Skin of body (tissue), 2 donors: ENCODE data around the gene TMEM266. TPM values are rescaled to one million over a fixed set of nuclear protein-coding genes. Genes with fewer than 3 reads are reported as not detected.

Source experiments
- DNase-seq: peaks from one replicate; lab custom pipeline; 2025; lab: John Stamatoyannopoulos, UW
- total RNA-seq: library from RNA; depleted of rRNA; stranded (reverse); fragments of >200 nt; gene quantifications from one replicate; pipeline ENCODE4 v1.2.3, GENCODE V29; 2014

Gene TMEM266
- total RNA-seq, 1 donor from 2014 or later, result 0.20 TPM

DNA sequence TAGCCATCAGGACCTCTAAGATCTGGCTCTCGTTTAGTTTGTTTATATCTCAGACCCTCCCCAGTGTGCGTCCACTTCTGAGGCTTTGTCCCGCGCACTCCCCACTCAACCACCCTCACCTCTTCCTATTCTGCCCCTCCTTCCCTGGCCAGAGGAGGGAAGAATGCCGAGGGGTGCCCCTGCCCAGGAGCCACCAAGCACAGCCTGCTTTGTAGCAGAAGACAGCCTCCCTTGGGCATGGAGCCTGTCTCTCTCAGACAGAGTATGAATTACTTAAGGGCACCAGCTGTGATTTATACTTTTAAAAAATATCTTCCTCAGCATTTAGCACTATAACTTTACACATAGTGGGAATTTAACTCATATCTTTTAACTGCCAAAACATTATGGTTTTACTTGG lies 6.0 kb downstream of the TMEM266 start:
- no peak for DNase-seq

- no peak for DNase-seq
These were observed 10.4 kb downstream of the TMEM266 start for GRCh38 chr15:76070192-76070591.

GRCh38 chr15:76070921-76071635 lies 11.3 kb downstream of the TMEM266 start:
- DNase-seq, result no peak

- no peak for DNase-seq
These were observed 12.0 kb downstream of the TMEM266 start for GRCh38 chr15:76071806-76072205.

- no peak for DNase-seq
These were observed 13.8 kb downstream of the TMEM266 start for GRCh38 chr15:76073554-76073953.

GRCh38 chr15:76075046-76075445 lies 15.3 kb downstream of the TMEM266 start:
- DNase-seq, result no peak

DNA sequence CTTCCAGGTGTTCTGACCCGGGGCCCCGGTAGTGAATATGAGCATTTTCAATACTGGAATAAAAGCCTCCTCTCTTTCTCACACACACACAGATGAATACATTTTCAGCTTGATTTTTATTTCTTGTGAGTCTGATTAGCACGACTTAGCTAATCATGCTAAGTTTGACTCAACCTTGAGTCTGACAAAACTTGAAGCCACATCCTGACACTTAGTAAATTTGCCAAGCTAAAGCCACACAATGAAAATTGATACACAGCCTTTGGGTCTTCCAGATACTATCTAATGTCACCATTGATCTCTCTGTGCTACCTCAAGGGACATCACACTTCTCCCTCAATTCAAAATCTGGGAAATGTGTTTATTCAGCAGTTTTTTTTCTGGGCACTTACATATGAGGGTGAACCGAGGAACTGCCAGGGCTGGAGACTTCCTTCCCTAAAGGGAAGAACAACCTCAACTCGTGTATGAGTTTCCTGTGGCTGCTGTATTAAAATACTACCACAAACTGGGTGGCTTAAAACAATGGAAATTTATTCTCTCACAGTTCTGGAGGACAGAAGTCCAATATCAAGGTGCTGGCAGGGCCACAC lies 18.6 kb downstream of the TMEM266 start:
- DNase-seq, result no peak

GRCh38 chr15:76084256-76084655 lies 24.5 kb downstream of the TMEM266 start:
- no peak for DNase-seq

DNA sequence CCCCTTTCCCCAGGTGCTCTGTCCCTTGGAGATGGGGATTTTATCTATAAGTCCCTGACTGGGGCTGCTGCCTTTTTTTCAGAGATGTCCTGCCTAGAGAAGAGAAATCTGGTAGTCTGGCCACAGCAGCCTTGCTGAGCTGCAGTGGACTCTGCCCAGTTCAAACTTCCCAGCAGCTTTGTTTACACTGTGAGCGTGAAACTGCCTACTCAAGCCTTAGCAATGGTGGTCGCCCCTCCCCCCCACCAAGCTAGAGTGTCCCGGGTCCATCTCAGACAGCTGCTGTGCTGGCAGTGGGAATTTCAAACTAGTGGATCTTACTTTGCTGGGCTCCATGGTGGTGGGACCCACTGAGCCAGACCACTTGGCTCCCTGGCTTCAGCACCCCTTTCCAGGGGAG lies 38.9 kb downstream of the TMEM266 start:
- DNase-seq, result no peak

GRCh38 chr15:76099388-76099787 lies 39.6 kb downstream of the TMEM266 start:
- DNase-seq, result no peak

DNA sequence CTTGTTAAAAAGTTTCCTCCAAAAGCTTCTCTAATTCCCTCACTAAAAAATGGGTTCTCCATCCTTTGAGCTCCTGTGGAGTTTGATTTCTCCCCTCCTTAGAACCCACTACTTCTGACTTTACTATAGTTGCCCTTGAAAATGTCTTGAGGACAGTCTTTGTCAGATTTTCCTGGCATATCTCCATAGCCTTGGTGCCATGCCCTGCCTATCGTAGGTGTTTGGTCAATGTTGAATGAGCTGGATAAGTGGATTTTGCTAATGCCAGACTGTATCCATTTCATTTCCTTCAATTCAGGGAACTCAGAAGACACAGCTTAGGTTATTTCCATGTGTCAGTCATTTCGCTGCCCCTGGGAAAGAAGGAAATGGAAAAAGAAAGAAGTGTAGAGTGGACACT lies 40.6 kb downstream of the TMEM266 start:
- DNase-seq, result no peak

- DNase-seq, result no peak
These were observed 41.9 kb downstream of the TMEM266 start for GRCh38 chr15:76101655-76102054.

- no peak for DNase-seq
These were observed 45.6 kb downstream of the TMEM266 start for GRCh38 chr15:76105391-76105790.

- DNase-seq, result no peak
These were observed 46.1 kb downstream of the TMEM266 start for GRCh38 chr15:76105911-76106310.

GRCh38 chr15:76107169-76107568 lies 47.4 kb downstream of the TMEM266 start:
- DNase-seq, result no peak

DNA sequence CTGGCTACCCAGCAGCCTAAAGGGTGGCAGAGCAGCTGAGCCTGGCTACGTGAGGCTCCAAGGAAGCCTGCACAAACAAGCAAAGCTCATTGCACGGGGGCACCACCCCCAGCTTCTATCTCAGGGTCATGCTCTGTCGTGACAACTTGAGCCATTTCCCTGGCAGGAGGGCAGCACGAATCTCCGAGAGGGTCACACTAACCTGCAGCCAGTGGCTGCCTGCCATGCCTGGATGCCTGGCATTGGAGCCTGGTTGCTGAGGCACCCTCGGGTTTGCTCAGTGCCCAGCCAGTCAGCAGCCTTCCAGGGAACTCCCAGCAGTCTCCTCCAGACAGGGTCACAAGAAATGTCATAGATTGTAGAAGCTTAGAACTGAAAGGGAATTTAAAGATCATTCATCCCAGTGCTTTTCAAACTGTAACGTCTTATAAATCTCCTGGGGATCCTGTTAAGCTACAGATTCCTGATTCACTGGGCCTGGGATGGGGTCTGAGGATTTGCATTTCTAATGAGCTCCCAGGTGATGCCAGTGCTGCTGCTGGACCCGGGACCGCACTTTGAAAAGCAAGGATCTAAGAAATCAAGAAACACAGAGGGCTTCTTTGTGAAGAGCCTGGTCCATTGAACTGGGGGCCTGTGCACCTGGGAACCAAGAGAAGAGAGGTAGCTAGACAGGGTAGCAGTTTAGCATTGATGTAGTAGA lies 48.4 kb downstream of the TMEM266 start:
- DNase-seq, result no peak

- DNase-seq, result no peak
These were observed 49.3 kb downstream of the TMEM266 start for GRCh38 chr15:76109046-76109445.

GRCh38 chr15:76114561-76114960 lies 54.8 kb downstream of the TMEM266 start:
- no peak for DNase-seq

DNA sequence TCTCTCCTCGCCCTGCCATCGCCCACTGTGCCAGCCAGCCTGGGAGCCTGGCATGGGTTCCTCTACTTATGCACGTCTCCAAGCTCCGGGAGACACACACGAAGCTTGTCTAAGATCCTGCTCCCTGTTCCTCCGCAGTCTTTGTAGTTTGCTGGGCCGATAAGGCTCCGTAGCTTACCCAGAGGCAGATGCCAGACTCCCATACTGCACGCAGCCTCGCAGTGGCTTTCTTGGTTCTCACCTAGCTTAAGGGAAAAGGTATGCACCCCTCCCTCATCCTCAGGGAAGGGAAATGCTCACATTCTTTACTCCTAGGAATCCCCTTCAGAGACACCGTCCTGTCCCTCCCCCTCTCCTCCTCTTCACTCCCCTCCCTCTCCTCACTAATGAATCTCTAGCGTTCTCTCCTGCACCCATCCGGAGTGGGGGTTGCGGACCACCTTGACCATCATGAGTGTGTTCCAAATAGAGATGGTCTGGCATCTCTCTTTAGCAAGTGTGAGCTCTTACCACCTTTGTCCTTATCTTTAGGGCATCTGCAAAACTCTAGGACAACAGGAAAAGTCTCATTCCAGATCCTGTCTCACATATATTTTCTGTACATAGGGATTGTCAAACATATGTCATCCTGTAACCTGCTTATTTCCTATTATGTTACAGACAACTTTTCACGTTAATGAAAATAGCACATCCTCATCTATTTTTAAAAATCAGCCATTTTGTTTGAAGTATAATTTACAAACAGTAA lies 56.5 kb downstream of the TMEM266 start:
- no peak for DNase-seq

- no peak for DNase-seq
These were observed 57.4 kb downstream of the TMEM266 start for GRCh38 chr15:76117181-76117580.

DNA sequence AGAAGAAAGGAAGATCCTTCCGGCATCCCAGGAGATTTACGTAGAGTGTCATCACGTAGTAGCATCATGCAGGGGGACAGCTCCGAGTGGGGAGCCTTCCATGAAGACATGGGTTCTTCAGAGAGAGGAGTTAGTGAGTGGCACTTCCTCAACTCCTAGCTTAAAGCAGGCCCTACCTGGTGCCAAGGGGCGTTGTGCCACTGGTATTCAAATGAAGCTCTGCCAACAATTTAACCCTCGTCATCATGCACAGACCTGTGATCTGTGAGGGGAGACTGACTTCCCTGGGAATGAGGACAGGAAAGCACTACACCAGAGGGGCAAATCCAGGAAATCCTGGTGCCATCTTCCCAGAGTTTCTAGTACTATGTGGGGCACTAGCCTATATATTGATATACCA lies 59.0 kb downstream of the TMEM266 start:
- DNase-seq, result no peak

- DNase-seq, result no peak
These were observed 63.2 kb downstream of the TMEM266 start for GRCh38 chr15:76123031-76123430.
